Ovary (tissue), 9 donors: ENCODE results near the gene SSPN. TPM values are rescaled to one million over a fixed set of nuclear protein-coding genes. Genes with fewer than 3 reads are reported as not detected.

Source experiments
- DNase-seq, 5 donors: peaks; one replicate each; pipeline ENCODE4 v3.0.0-alpha.2; 2019 to 2020
- H3K27ac ChIP-seq, 2 donors: fragments of 200-600 bp; one replicate each; pipeline versions ENCODE4 v1.5.1 to v1.8.0; 2019 to 2022
- H3K27me3 ChIP-seq: fragments of 200-600 bp; one replicate; pipeline ENCODE4 v1.8.0; 2022
- H3K36me3 ChIP-seq: fragments of 200-600 bp; sonication (generic); one replicate; pipeline ENCODE4 v1.5.1; 2019
- H3K4me1 ChIP-seq: one replicate; pipeline ENCODE4 v1.8.1; 2013; ENCODE audit warnings: mild to moderate bottlenecking, moderate library complexity; ENCODE audit not compliant: insufficient read depth
- H3K4me3 ChIP-seq: fragments of 200-600 bp; sonication (generic); one replicate; pipeline ENCODE4 v1.5.1; 2017
- H3K9me3 ChIP-seq, 2 donors: fragments of 200-600 bp in 1 of 2; sonication (generic) in 1 of 2; one replicate each; pipeline versions ENCODE4 v1.5.1 to v1.8.1; 2013 to 2019; ENCODE audit warnings: mild to moderate bottlenecking in 1 of 2, moderate library complexity in 1 of 2
- CTCF ChIP-seq, 3 donors: fragments of 450-650 bp in 2 of 3; fragments of 200-600 bp in 1 of 3; IDR thresholded peaks; one replicate each; pipeline versions ENCODE4 v1.5.1 to v1.8.0; 2016 to 2022; ENCODE audit warnings: antibody characterized with exemption in 3 of 3, mild to moderate bottlenecking in 1 of 3
- EP300 ChIP-seq: sonication (generic); formaldehyde crosslinking; IDR thresholded peaks from one replicate; pipeline ENCODE4 v1.6.1; 2017; ENCODE audit warnings: antibody characterized with exemption
- POLR2A ChIP-seq: fragments of 450-650 bp; IDR thresholded peaks from one replicate; pipeline ENCODE4 v1.6.1; 2017; ENCODE audit warnings: antibody characterized with exemption, mild to moderate bottlenecking, moderate library complexity
- WGBS, 3 donors: extraction: QIAGEN DNeasy Blood & Tissue Kit in 1 of 3; methylation state at CpG; one replicate each; pipeline versions ENCODE4 v1.1.5 to v1.1.7; 2013 to 2017; 5-methylcytosine and 5-hydroxymethylcytosine counted together
- intact Hi-C, 4 donors: fragments of 100-400 bp; cut with DNase I; formaldehyde crosslinking; loops; one replicate each; pipeline versions ENCODE4 v1.11.0 to v1.15.1; 2022 to 2023
- polyA plus RNA-seq, 2 donors: library from polyadenylated mRNA; stranded (reverse); fragments of 200-250 nt in 1 of 2; fragments of 350-450 nt in 1 of 2; fragmentation: Illumina TruSeq in 1 of 2; extraction: RNeasy Lipid Tissue Mini Kit (QIAGEN cat#74804) in 1 of 2; gene quantifications; one replicate each; pipeline ENCODE4 v1.2.3, GENCODE V29; 2013 to 2014
- total RNA-seq, 7 donors: library from RNA; depleted of rRNA in 2 of 7; stranded (reverse); fragments of >200 nt in 2 of 7; fragmentation: NEBNext Ultra II Directional in 3 of 7; extraction: Animal tissue kit (Norgen Biotek cat#: 25700) in 3 of 7; gene quantifications; one replicate each; pipeline versions ENCODE4 v1.1.0 to v1.2.4, GENCODE V29; 2016 to 2023
- donor health status: DM: no; HTN: no; CAD: no; lungs with moderate emphysema.
- donor health status: DM: no; HTN: no; CAD: no.
- donor health status: Bipolar disorder and iron deficiency.
- donor health status: DM: yes; HTN: yes; CAD: no.
- donor health status: DM: no; HTN: no; CAD: no.
- donor health status: DM: yes; HTN: yes; CAD: no.

The SSPN gene
- total and polyA plus RNA-seq, 9 donors: 17.0 to 68.0 (median 38.2) TPM

GRCh38 chr12:26198742-26199141 lies 3.4 kb downstream of the SSPN start:
- Histone ChIP-seq H3K27me3 (no peaks in the 10 kb centered on the region), H3K36me3 (no peaks in the 10 kb centered on the region), H3K4me3 (no peak overlapping the region), H3K9me3 (no peaks in the 10 kb centered on the region), H3K27ac (no peak overlapping the region), H3K4me1 (peaks cover 7% of the 10 kb centered on the region)
- intact Hi-C loops: loop anchor here in 3 of 4 donors (5.0 to 10.0 kb wide), 4 partner anchors 71 to 116 kb away; partner anchors contain the start of gene BHLHE41 (in 2 of the 3)
- TF ChIP-seq CTCF (IDR thresholded peaks at IDR 0.05) (no peak), POLR2A (no peak), EP300 (no peak)
- WGBS, 3 donors: 33 to 51% (median 42%) methylated on average over 4 of the region's 4 CpGs
- DNase-seq: peak in 2 of 5 donors; percentile 24 to 65

DNA sequence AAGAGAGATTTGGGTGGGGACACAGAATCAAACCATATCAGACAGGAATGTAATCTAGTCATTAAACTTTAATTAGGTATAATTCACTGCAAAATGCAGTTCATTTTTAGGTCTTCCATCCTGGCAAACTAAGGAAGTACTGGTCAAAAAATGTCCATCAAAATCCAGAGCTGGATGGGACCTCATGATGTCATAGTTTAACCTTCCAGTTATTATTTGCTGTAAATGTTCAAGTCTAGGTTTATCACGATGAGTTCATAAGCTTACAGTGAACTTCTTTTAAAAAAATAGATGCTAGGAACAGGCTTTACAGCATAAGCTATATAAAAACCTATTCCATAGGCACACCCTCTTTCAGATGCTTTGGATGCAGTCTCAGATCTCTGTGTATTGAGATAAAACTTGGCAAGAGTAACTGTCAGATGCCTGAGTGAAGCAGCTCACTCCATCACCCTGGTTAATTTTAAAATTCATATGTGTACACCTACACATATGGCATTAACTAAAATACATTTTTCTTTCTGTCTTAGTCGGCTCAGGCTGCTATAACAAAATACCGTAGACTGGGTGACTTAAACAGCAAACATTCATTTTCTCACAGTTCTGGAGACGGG lies 7.9 kb downstream of the SSPN start:
- 85 to 93% (median 90%) methylated on average over 4 of the region's 4 CpGs for WGBS, 3 donors
- H3K36me3 ChIP-seq: no peaks in the 10 kb centered on the region
- TF ChIP-seq EP300: no peak
- TF ChIP-seq POLR2A: no peak
- TF ChIP-seq CTCF (IDR thresholded peaks at IDR 0.05): no peak
- intact Hi-C loops: loop anchor here in 1 of 4 donors (2.0 kb wide), 1 partner anchor 72 kb away; no protein-coding TSS in a partner anchor
- H3K27ac ChIP-seq: no peak overlapping the region
- no peaks in the 10 kb centered on the region for H3K27me3 ChIP-seq
- DNase-seq: no peak
- peaks cover 1% of the 10 kb centered on the region for H3K4me1 ChIP-seq
- no peaks in the 10 kb centered on the region for H3K9me3 ChIP-seq
- H3K4me3 ChIP-seq: no peak overlapping the region

GRCh38 chr12:26204612-26205289 lies 9.4 kb downstream of the SSPN start:
- peak in 4 of 5 donors; percentile 30 to 67 (median 44) for DNase-seq
- H3K36me3 ChIP-seq: no peaks in the 10 kb centered on the region
- no peak overlapping the region for H3K4me3 ChIP-seq
- no peak overlapping the region for H3K27ac ChIP-seq
- 28 to 32% (median 30%) methylated on average over 9 of the region's 9 CpGs for WGBS, 3 donors
- H3K4me1 ChIP-seq: no peaks in the 10 kb centered on the region
- intact Hi-C loops: no loop called here
- H3K9me3 ChIP-seq: no peaks in the 10 kb centered on the region
- H3K27me3 ChIP-seq: no peaks in the 10 kb centered on the region
- TF ChIP-seq CTCF (IDR thresholded peaks at IDR 0.05) (no peak), POLR2A (no peak), EP300 (no peak)

DNA sequence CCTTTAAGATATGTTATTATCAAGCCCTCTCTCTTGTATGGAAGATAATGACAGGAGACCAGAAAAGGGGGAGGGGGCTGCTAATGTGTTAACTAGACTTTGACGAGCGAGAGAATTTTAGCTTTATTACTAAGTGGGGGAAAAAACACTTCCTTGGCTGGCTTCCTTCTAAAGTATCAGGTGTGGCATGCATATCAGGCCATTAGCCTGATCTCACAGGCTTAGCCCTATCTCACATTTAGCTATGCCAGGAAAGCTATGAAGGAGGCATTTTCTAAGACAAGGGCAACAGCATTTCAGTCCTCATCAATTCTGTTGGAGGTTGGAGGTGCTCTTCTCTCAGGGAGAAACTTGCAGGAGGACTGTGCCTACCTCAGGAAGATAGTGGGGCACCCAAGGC lies 9.9 kb downstream of the SSPN start:
- H3K4me3 ChIP-seq: no peak overlapping the region
- no peaks in the 10 kb centered on the region for H3K36me3 ChIP-seq
- WGBS, 3 donors: 70 to 81% (median 75%) methylated on average over 2 of the region's 2 CpGs
- no peak overlapping the region for H3K27ac ChIP-seq
- TF ChIP-seq CTCF (IDR thresholded peaks at IDR 0.05): no peak
- TF ChIP-seq POLR2A: no peak
- no peak for TF ChIP-seq EP300
- DNase-seq: no peak
- H3K9me3 ChIP-seq: no peaks in the 10 kb centered on the region
- no peaks in the 10 kb centered on the region for H3K27me3 ChIP-seq
- intact Hi-C loops: no loop called here
- H3K4me1 ChIP-seq: no peaks in the 10 kb centered on the region
